WERI-Rb-1 (cell line): ENCODE data around the gene PKP1.

Experiments
- DNase-seq: peaks from one replicate; pipeline ENCODE4 v3.0.0-alpha.2; 2020
- H3K27ac ChIP-seq: fragments of 250-450 bp; sonication (Bioruptor Pico); 2 replicates; pipeline ENCODE4 v1.5.1; 2020; ENCODE audit warnings: mild to moderate bottlenecking, moderate library complexity
- H3K27me3 ChIP-seq: fragments of 250-450 bp; sonication (Bioruptor Pico); 2 replicates; pipeline ENCODE4 v1.5.1; 2021; ENCODE audit warnings: mild to moderate bottlenecking, low read depth, moderate library complexity; ENCODE audit not compliant: insufficient read depth, severe bottlenecking
- H3K36me3 ChIP-seq: fragments of 250-450 bp; sonication (Bioruptor Pico); 2 replicates; pipeline ENCODE4 v1.5.1; 2020; ENCODE audit warnings: mild to moderate bottlenecking, moderate library complexity
- H3K4me3 ChIP-seq: 2 replicates; pipeline ENCODE4 v1.5.1; 2011; ENCODE audit warnings: low read depth, mild to moderate bottlenecking, control low read depth, low read length
- H3K9me3 ChIP-seq: fragments of 250-450 bp; sonication (Bioruptor Pico); 2 replicates; pipeline ENCODE4 v1.5.1; 2021; ENCODE audit warnings: mild to moderate bottlenecking, moderate library complexity; ENCODE audit not compliant: severe bottlenecking
- TF ChIP-seq, protein P1 (sequence below): IDR thresholded peaks from 2 replicates; pipeline ENCODE4 v1.5.1; 2011; ENCODE audit warnings: low read depth, mild to moderate bottlenecking, control low read depth, inconsistent platforms, low read length

PKP1 gene

DNA sequence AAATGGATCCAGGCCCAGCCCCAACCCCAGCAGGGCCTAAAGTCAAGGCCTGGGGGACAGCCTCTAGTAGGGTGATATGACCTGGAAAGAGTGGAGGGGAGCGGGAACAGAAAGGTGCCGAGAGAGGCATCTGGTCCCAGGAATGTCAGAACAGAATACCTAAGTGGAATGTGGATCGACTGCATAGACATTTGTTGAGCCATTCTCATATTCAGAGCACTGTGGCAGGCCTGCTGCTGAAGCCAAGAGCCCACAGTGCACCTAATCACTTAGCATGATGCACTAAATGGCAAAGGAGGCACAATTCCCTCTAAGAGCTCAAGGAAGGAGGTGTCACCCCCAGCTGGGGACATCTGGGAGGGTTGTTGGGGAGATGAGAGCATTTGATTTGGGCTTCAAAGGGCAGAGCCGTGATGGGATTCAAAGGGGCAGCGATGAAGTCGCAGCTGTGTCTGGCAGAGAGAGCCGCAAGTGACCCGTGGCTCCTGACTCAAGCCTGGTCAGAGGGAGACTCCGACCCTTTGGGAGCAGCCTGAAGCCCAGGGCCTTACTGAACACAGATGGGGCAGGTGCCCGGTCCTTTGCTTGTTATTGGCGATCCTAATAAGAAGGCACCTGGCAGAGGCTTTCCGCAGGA lies 8.6 kb upstream of the PKP1 start:
- H3K27me3 ChIP-seq, result no peaks in the 10 kb centered on the region
- no peak overlapping the region for H3K4me3 ChIP-seq
- H3K27ac ChIP-seq, result no peak overlapping the region
- H3K9me3 ChIP-seq, result no peaks in the 10 kb centered on the region
- no peak for DNase-seq
- TF ChIP-seq, protein P1, sequence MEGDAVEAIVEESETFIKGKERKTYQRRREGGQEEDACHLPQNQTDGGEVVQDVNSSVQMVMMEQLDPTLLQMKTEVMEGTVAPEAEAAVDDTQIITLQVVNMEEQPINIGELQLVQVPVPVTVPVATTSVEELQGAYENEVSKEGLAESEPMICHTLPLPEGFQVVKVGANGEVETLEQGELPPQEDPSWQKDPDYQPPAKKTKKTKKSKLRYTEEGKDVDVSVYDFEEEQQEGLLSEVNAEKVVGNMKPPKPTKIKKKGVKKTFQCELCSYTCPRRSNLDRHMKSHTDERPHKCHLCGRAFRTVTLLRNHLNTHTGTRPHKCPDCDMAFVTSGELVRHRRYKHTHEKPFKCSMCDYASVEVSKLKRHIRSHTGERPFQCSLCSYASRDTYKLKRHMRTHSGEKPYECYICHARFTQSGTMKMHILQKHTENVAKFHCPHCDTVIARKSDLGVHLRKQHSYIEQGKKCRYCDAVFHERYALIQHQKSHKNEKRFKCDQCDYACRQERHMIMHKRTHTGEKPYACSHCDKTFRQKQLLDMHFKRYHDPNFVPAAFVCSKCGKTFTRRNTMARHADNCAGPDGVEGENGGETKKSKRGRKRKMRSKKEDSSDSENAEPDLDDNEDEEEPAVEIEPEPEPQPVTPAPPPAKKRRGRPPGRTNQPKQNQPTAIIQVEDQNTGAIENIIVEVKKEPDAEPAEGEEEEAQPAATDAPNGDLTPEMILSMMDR, result no peak
- H3K36me3 ChIP-seq, result no peaks in the 10 kb centered on the region

DNA sequence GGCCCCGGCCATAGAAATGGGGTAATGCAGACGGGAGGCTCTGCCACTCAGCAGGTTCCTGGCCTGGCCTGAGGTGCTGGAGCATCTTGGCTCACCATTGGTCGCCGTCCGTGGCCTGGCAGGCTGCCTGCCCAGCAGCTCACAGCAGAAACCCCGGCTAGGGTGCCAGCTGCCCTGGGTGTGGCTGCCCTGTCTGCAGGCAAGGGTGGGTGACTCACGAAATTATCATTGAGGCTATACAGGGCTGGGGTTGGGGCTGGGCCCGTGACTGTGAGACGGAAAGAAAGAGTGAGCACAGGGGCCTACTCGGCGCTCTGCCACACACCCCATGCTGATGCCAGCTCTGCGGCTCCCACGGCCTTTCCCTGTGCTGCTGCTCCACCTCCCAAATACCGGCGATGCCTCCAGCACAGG lies 8.0 kb upstream of the PKP1 start:
- H3K9me3 ChIP-seq, result no peaks in the 10 kb centered on the region
- H3K27me3 ChIP-seq, result no peaks in the 10 kb centered on the region
- H3K27ac ChIP-seq, result no peak overlapping the region
- no peak overlapping the region for H3K4me3 ChIP-seq
- DNase-seq, result no peak
- TF ChIP-seq, protein P1, result no peak
- H3K36me3 ChIP-seq, result no peaks in the 10 kb centered on the region

DNA sequence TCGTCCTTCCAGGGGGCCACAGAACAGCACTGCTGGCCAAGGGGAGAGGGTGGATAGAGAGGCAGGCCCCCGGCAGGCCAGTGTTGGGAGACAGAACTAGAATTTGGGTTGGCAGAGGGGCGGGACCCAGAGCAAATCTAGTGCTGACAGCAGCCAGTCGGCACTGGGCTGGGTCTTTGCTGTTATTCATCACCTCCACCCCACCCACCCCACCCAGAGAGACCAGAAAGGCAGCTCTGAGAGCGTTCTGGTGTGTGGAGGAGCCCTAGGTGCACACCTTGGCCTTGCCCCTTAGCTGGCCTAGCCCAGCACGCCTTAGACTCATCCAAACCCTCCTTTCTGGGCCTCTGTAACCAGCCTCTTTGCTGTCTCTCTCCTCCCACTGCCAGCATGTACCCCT lies 6.4 kb upstream of the PKP1 start:
- no peak overlapping the region for H3K4me3 ChIP-seq
- no peak for DNase-seq
- TF ChIP-seq, protein P1, result no peak
- no peaks in the 10 kb centered on the region for H3K9me3 ChIP-seq
- H3K27me3 ChIP-seq, result no peaks in the 10 kb centered on the region
- H3K36me3 ChIP-seq, result no peaks in the 10 kb centered on the region
- no peak overlapping the region for H3K27ac ChIP-seq

DNA sequence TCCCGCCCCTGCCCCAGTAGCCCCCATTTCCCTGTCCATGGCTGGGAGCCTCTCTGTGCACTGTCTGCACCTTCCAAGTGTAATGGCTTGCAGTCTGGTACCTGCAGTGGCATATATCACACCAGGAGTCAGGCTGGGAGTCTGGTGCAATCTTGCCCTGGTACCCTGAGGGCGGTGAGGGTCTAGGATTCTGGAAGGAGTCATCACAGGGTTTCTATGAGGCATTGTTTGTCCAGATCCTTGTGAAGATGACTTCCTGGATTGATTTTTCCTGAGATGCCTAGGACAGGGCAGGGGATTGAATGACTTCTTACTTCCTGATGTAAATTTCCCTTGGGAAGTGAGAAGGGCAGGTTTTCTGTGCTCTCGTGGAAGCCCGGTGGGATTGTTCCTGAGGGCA lies 5.9 kb upstream of the PKP1 start:
- Histone ChIP-seq H3K36me3 (no peaks in the 10 kb centered on the region), H3K9me3 (no peaks in the 10 kb centered on the region), H3K4me3 (no peak overlapping the region), H3K27ac (no peak overlapping the region), H3K27me3 (no peaks in the 10 kb centered on the region)
- TF ChIP-seq, protein P1, result no peak
- no peak for DNase-seq

DNA sequence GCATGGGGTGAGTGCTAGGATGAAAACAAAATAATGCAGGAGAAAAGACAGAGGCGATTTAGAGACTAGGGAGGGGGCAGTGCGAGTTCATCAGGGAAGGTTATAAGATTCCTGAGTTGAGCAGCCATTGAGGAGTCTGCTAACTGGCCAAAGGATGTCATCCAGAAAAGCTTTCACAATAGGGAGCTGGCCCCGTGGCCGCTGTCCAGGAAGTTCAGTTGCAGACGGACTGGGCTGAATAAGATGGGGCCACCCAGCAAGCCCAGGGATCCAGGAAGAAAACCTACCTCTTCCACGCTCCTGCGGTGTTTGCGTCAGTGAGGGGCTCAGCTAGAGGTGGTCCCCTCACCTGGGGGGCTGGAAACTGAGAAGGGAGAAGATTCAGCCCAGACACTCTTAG lies 4.0 kb upstream of the PKP1 start:
- TF ChIP-seq, protein P1, result no peak
- H3K9me3 ChIP-seq, result peaks cover 4% of the 10 kb centered on the region
- no peak overlapping the region for H3K27ac ChIP-seq
- DNase-seq, result no peak
- H3K27me3 ChIP-seq, result no peaks in the 10 kb centered on the region
- no peak overlapping the region for H3K4me3 ChIP-seq
- no peaks in the 10 kb centered on the region for H3K36me3 ChIP-seq

DNA sequence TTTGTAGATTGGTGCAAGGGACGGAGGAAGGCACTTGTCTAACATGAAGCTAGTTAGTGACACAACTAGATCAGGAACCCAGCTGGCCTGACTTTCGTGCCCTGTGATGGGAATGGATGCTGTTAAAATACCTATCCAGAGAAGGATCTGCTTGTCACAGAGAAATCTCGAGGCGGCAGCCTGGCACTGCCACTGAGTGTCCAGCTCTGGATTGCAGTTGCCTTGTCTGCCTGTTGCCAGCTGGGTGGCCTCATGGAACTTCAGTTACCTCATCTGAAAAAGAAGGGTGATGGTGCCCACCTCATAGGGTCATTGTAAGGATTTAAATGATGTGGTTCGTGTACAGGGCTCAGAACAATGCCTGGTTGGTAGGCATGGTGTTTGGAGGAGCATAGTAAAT lies 2.4 kb upstream of the PKP1 start:
- no peaks in the 10 kb centered on the region for H3K27me3 ChIP-seq
- H3K27ac ChIP-seq, result no peak overlapping the region
- DNase-seq, result no peak
- no peak overlapping the region for H3K4me3 ChIP-seq
- no peaks in the 10 kb centered on the region for H3K36me3 ChIP-seq
- TF ChIP-seq, protein P1, result no peak
- H3K9me3 ChIP-seq, result peaks cover 4% of the 10 kb centered on the region
